ENCODE data around the gene CXCL12.

CXCL12 gene

DNA sequence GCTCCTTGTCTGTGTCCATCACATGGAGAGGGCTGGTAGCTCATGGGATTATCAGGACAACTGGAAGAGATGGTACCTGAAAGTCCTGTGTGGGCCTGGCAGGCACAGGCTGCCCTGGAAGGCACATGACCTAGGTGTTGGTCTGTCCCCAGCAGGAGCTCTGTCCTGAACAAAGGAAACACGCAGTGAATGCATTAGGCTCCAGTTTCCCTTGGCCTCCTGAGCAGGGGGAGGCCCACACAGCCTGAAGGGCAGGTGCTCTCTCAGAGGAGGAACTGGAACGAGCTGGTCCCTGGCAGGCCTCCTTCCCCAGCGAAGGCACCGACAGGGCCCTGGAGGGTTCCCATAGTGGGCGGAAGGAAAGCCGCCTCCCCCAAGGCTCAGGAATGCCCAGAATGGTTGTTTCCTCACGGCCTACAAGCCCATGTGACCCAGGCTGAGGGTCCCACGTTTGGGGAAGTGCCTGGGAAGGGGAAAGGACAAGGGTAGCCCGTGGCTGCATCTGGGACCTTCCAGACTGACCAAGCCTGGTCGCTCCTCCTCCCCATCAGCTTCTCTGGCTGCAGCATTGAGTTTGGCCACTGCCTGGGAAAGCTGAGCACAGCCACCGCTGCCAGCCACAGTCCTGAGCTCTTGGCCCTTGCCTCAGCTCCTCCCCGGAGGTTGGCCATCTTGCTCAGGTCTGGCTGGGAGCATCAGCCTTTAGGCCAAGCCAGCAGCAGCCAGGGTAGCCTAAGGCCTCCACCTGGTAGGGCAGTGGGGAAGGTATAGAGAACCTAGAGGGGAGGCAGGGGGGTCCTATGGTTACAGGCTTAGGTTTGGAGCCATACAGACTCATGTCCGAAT, 21.8 kb downstream of the CXCL12 start:
- DNase-seq = no peak

DNA sequence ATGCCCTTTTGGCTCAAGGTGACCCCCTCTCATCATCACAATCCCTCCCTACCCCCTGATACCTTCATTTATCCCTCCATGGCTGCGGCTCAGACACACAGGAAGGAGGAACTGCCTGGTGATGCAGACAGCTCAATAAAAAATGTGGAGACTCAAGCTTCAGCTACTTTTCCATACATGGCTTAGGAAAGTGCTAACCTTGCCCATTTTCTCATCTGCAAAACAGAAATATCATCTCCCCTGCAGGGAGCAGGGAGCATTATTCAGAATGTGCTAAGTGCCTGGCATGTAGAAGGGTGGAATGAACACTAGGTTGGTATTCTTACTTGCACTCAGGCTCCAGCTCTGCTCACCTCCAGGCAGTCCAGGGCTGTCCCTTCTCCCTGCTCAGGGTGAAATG, 23.8 kb downstream of the CXCL12 start:
- DNase-seq = no peak

DNA sequence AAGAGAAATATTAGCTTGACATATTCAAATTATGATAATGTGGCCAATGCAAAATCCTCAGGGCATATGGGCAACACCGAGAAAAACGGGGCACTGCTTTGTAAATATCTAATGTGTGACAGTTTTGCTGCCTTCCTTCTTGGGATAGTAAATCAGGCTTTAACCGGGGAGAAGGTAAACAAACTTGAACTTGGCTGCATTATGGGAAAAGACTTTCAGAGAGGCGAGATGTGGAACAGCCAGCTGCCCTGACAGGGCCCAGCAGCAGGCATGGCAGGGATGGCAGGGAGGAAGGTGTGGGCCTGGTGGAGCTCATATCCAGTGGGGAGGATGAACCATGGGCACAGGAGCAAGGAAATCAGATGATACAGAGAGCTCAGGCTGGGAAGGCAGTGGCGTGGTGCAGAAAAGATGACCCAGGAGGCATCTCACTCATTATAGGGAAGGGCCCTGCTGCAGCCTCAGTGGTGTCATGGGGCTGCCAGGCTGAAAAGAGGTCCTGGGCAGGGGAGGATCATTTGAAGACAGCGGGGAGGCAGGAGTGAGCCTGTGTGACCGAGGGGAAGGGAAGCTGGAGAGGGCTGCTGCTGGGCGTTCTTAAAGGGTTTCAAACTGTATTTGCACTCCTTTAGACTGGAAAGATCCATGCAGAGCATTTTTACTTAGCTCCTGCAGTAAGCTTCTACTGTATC, 26.7 kb downstream of the CXCL12 start:
- DNase-seq = no peak

GRCh38 chr10:44357023-44357540, 27.8 kb downstream of the CXCL12 start:
- DNase-seq = no peak

- DNase-seq = no peak
These were observed 28.5 kb downstream of the CXCL12 start for GRCh38 chr10:44356139-44357022.

GRCh38 chr10:44355630-44356029, 29.3 kb downstream of the CXCL12 start:
- DNase-seq = no peak

DNA sequence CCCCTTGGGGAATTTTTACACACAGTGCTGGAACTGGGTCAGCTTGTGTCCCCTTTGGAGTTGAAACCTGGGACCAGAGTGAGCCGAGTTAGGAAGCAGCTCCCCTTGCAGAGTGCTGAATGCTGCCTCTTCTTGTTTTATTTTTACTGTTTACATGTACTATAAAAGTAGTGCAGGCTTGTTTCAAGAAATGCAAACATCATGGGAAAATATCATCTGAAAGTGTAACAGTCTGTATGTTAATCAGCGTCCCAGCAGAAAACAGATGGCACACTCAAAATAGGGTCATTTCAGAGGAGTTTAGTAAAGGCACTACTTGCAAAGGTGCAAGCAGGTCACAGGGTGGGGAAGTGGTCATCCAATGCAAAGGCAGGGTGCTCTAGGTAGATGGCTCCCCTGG, 30.1 kb downstream of the CXCL12 start:
- DNase-seq = no peak

- no peak for DNase-seq
These were observed 31.2 kb downstream of the CXCL12 start for GRCh38 chr10:44353721-44354120.

- no peak for DNase-seq
These were observed 31.8 kb downstream of the CXCL12 start for GRCh38 chr10:44353128-44353390.

DNA sequence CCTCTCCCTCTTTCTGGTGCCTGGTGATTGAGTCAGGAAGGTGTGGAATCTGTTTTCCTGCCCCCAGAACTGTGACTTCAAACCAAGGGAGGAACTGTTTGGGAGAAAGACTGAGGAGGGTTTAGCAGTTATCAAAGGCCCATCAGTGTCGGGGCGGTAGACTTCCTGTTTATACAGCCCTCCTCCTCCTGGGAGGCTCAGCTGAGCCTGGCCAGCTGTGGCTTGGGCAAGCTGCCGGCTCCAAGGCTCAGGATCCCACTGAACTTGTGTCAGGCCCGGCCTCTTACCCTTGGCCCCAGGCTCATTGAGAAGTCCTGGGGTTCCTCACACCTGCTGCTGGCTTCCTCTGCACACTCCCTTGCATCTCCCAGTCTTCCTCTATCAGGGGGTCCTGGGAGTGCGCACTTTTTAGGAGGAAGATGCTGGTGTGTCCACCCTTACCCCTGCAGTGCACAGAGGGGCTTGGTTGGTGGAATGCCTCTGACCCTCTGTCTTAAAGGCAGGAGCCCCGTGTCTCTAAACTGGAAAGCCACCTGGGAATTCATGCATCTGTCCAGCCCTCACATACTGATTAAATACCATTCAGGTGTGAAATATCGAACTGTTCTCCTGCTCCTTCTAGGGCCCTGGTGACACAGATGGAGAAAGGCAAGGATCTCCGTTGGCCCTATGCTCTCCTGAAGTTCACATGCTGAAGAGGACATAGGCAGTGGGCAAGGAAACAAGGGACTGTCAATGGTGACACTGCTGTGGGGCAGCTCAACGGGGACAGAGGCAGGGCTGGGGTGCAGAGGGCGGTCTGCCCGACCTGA, 32.4 kb downstream of the CXCL12 start:
- no peak for DNase-seq

DNA sequence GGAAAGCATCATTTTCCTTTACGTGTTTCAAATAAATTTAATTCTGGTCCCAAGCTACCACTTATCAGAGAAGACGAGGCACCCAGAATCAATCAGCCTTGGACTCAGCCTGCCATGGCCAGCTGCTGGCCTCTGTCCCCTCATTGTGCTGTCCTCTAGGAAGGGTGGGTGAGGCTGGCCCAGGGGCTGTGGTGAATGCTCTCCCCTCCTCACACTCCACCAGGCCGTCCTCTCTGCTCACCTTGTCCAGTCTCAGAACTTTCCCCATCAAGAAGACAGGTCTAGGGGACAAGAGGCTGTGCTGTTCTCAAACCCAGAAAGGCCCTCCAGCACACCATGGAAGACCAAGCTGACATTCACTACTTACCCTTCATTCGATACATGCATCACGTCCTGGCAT, 36.4 kb downstream of the CXCL12 start:
- DNase-seq = no peak

- DNase-seq = no peak
These were observed 37.1 kb downstream of the CXCL12 start for GRCh38 chr10:44347609-44348400.

DNA sequence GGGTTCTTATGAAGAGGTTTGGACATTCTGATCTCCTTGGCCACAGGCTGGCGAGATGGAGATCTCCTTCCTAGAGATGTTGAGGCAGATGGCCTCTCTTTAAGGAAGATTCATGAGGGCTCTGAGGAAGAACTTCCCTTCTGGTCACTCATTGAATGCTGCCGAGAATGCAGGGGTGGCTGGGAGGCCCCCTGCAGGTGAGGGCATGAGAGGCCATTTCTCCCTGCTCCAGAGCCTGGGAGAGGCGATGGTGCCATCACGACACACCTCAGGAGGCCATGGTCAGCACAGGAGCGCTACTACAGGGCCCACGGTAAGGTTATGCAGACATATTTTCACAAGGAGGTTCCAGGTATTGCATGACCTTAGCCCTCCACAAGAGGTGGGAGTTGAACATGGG, 40.2 kb downstream of the CXCL12 start:
- DNase-seq = peak; percentile 32

- DNase-seq = peak; percentile 46
These were observed 41.1 kb downstream of the CXCL12 start for GRCh38 chr10:44343843-44344242.

GRCh38 chr10:44341886-44342285, 43.0 kb downstream of the CXCL12 start:
- DNase-seq = no peak

DNA sequence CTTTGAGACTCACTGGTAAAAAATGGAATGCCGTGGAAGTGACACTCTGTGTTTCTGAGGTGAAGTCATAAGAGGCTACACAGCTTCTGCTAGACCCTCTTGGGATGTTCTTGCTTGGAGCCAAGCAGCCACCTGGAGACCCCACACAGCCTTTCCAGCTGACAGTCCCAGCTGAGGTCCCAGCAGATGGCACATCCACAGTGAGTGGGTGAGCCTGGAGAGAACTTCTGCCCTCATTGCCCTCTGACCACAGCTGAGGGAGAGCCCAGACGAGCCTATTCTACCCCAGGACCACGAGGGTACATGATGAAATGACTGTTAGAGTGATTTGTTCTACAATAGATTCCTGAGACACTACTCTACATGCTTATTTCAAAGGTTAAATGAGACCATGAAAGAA, 44.3 kb downstream of the CXCL12 start:
- DNase-seq = peak; percentile 19

GRCh38 chr10:44339218-44339617, 45.7 kb downstream of the CXCL12 start:
- peak; percentile 36 for DNase-seq

GRCh38 chr10:44337081-44337480, 47.8 kb downstream of the CXCL12 start:
- peak; percentile 34 for DNase-seq

DNA sequence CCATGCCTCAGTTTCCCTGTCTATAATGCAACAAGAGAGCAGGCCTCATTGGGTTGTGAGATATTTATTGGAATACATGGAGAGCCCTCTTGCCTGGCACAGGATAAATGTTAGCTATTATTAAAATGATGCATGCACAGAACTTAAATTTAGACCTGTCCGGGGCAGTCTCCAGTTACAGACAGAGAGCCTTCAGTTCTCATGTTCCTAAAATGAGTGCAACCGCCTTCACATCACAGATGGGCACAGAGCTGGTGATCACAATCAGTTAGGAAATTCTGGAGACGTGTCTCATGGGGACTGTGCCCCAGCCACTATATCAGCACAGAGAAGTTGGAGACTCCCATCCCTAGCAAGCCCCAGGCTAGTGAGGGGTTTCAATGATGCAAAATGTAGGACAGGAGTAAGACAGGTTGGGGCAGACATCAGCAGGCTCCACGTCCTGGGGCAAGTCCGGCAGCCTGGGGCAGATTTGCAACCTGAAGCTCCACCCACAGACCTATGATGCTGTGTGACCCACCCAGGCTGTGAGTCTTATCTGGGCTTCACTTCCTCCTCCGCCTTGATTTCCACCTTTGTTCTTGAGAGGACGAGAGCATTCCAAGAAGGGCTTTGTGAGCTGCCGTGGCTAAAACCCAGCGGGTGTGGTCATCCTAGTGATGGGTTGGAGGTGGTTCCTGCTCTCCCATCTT, 49.4 kb downstream of the CXCL12 start:
- DNase-seq = peak; percentile 29

DNA sequence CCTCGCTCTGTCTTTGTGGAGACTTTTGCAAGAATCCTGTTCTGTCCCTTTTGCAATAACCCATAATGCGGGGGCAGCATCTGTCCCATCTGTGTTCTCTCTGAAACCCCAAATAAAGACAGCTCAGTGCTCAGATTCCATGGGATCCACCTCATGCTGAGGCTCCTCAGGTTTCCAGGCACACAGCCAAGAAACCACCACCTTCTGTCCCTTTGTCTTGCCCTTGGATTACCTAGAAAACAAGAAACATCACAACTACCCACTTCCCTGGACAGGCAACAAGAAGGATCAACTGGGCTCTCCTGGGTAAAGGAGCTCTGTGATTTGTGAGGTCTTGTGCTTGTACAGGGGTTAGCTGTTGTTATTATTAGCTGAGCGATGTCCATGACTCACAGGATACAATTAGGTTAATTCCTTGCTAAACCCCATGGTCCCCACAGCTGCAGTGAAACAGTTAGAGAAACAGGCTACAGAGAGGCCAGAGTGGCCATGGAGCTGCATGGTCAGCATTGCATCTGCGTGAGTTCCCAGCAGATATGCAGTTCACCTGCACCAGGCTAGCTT, 50.2 kb downstream of the CXCL12 start:
- DNase-seq = peak; percentile 51

DNA sequence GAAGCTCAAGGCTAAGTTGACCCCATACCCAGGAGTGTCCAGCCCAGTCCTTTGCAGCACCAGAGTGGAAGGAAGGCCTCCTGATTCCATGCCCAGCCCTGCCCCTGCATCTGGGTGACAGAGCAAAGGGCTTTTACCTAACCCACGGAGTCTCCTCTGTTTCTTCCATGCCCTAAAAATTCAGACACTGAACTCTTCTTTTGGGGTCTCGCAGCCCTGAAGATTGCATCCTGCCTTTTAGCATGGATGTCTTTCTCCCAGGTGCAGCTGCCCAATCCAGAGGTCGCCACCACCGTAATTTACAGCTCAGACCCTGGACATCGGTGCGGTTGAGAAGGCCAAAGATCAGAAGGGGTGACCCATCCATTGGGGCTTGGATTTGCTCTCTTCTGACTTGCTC, 50.8 kb downstream of the CXCL12 start:
- DNase-seq = peak; percentile 29
